ENCODE data around the gene CRYGC. TPM values are rescaled to one million over a fixed set of nuclear protein-coding genes. Genes with fewer than 3 reads are reported as not detected.

CRYGC gene
- total and polyA plus RNA-seq, 10 donors: not detected

DNA sequence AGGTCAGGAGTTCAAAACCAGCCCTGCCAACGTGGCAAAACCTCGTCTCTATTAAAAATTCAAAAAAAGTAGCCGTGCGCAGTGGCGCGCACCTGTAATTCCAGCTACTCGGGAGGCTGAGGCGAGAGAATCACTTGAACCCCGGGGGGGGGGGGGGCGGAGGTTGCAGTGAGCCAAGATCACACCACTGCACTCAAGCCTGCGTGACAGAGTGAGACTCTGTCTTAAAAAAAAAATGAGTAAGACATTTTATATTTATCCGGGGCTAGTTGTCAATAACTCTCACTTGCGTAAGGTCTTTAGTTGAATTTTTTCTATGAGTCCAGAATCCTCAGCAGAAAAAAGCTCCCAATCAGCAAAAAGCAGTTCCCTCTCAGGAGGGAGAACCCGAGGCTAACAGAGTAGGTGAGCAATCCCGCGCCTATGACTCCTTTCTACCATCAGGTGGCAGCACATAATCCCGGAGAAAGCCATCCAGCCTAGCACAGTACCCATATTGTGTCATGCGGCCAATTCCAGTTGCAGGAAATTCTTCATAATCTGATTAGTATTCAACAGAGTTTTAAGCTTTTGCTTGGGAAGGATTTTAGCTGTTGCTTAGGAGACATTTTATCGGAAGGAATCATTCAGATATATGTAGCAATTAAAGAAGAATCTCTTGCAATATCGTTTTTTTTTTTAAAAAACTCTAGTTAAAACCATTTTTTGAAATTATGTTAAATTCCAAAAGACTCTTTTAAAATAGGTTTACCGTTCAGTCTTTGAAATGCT lies 45.6 kb upstream of the CRYGC start:
- Histone ChIP-seq H3K4me1 (peaks cover 0 to 22% (median 5%) of the 10 kb centered on the region in 6 donors), H3K27me3 (replicated peaks in 1 of 7) (no peaks in the 10 kb centered on the region), H3K36me3 (no peaks in the 10 kb centered on the region), H3K9me3 (no peaks in the 10 kb centered on the region), H3K27ac (peak overlapping the region in 2 of 8 donors; percentile 19 to 26), H3K4me3 (no peak overlapping the region)
- intact Hi-C loops (cut with DNase I; ENCODE audit: low total_unique reads): loop anchor here (5.0 kb wide), 1 partner anchor 77 kb away; no protein-coding TSS in a partner anchor
- peak in 1 of 3 donors; percentile 64 for TF ChIP-seq POLR2AphosphoS5 (IDR thresholded peaks at IDR 0.05)
- no peak for TF ChIP-seq POLR2A (IDR thresholded peaks at IDR 0.05)
- TF ChIP-seq, protein P1, sequence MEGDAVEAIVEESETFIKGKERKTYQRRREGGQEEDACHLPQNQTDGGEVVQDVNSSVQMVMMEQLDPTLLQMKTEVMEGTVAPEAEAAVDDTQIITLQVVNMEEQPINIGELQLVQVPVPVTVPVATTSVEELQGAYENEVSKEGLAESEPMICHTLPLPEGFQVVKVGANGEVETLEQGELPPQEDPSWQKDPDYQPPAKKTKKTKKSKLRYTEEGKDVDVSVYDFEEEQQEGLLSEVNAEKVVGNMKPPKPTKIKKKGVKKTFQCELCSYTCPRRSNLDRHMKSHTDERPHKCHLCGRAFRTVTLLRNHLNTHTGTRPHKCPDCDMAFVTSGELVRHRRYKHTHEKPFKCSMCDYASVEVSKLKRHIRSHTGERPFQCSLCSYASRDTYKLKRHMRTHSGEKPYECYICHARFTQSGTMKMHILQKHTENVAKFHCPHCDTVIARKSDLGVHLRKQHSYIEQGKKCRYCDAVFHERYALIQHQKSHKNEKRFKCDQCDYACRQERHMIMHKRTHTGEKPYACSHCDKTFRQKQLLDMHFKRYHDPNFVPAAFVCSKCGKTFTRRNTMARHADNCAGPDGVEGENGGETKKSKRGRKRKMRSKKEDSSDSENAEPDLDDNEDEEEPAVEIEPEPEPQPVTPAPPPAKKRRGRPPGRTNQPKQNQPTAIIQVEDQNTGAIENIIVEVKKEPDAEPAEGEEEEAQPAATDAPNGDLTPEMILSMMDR (IDR thresholded peaks at IDR 0.05 in 8 of 11, conservative IDR thresholded peaks at IDR 0.05 in 3 of 11): peak; percentile 46 to 93 (median 82)
- DNase-seq: peak; percentile 77
- 47 to 52% (median 48%) methylated on average over 20 to 21 of the region's 21 CpGs for WGBS, 5 donors

DNA sequence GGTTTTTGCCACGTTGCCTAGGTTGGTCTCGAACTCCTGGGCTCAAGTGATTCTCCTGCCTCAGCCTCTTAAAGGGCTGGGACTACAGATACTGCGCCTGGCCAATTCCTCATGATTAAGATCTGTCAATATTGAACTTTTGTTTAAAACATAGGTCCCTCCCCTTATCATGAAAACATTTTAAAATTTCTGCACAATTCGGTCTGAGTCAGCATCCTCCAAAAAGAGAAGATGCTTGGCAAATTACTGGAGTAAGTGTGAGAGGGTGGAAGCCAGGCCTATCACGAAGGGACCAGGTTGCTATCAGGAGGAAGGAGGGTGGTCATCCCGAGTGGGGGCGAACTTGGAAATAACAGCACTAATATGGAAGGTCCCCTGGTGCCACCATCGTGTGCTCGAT lies 44.5 kb upstream of the CRYGC start:
- Histone ChIP-seq H3K27me3 (replicated peaks in 1 of 7) (no peaks in the 10 kb centered on the region), H3K36me3 (no peaks in the 10 kb centered on the region), H3K4me1 (peaks cover 0 to 22% (median 5%) of the 10 kb centered on the region in 6 donors), H3K9me3 (no peaks in the 10 kb centered on the region), H3K27ac (no peak overlapping the region), H3K4me3 (no peak overlapping the region)
- intact Hi-C loops (cut with DNase I; ENCODE audit: low total_unique reads): no loop called here
- 85 to 94% (median 89%) methylated on average over 9 of the region's 9 CpGs for WGBS, 5 donors
- TF ChIP-seq POLR2A (IDR thresholded peaks at IDR 0.05) (no peak), POLR2AphosphoS5 (IDR thresholded peaks at IDR 0.05) (no peak)
- TF ChIP-seq, protein P1 (IDR thresholded peaks at IDR 0.05 in 8 of 11, conservative IDR thresholded peaks at IDR 0.05 in 3 of 11): no peak
- no peak for DNase-seq

DNA sequence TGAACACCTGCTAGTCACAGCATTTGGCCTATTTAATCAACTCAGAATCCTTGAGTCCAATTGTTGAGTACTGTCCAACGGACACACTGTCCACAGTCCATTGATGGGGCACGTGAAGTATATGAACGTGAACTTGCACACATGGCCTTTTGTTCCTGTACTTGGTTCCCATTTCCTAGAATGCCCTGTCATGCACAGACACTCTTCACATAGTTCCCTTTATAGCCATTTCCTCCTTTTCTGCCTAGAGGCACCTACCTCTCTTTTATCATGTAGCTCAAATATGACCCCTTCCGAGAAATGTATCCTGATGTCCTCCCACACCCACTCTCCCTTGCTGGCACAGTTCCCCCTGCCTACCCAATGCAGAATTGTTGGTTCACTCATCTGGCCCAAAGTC lies 42.5 kb upstream of the CRYGC start:
- WGBS, 5 donors: 12 to 35% (median 26%) methylated on average over 4 of the region's 4 CpGs
- intact Hi-C loops (cut with DNase I; ENCODE audit: low total_unique reads): no loop called here
- no peak for DNase-seq

More for the DNA sequence above, 42.5 kb upstream of the CRYGC start:
- peaks cover 0 to 22% (median 5%) of the 10 kb centered on the region in 6 donors for H3K4me1 ChIP-seq
- peak overlapping the region in 3 of 8 donors; percentile 27 to 50 (median 27) for H3K27ac ChIP-seq
- H3K9me3 ChIP-seq: no peaks in the 10 kb centered on the region
- no peak overlapping the region for H3K4me3 ChIP-seq
- TF ChIP-seq POLR2AphosphoS5 (IDR thresholded peaks at IDR 0.05) (peak in 1 of 3 donors; percentile 42), POLR2A (IDR thresholded peaks at IDR 0.05) (no peak)
- TF ChIP-seq, protein P1 (IDR thresholded peaks at IDR 0.05 in 8 of 11, conservative IDR thresholded peaks at IDR 0.05 in 3 of 11): no peak
- H3K36me3 ChIP-seq: no peaks in the 10 kb centered on the region
- peaks cover 0 to 2% (median 0%) of the 10 kb centered on the region in 7 donors for H3K27me3 ChIP-seq (replicated peaks in 1 of 7)

Measured in spleen (tissue), 11 donors.